HG03175 (cell line): Measurements from ENCODE around the gene TLCD3B.
"Not testable (repeated sequence)": the region's sequence is repeated elsewhere in the genome, so short reads cannot be mapped to it uniquely, and the experiment has no call there.

ENCODE experiments used
- ATAC-seq: cut with Tn5 transposase; IDR thresholded peaks from one replicate; pipeline ENCODE4 v1.9.1; 2021; ENCODE audit warnings: mild to moderate bottlenecking, moderate library complexity; ENCODE audit not compliant: unreplicated experiment

The TLCD3B gene

DNA sequence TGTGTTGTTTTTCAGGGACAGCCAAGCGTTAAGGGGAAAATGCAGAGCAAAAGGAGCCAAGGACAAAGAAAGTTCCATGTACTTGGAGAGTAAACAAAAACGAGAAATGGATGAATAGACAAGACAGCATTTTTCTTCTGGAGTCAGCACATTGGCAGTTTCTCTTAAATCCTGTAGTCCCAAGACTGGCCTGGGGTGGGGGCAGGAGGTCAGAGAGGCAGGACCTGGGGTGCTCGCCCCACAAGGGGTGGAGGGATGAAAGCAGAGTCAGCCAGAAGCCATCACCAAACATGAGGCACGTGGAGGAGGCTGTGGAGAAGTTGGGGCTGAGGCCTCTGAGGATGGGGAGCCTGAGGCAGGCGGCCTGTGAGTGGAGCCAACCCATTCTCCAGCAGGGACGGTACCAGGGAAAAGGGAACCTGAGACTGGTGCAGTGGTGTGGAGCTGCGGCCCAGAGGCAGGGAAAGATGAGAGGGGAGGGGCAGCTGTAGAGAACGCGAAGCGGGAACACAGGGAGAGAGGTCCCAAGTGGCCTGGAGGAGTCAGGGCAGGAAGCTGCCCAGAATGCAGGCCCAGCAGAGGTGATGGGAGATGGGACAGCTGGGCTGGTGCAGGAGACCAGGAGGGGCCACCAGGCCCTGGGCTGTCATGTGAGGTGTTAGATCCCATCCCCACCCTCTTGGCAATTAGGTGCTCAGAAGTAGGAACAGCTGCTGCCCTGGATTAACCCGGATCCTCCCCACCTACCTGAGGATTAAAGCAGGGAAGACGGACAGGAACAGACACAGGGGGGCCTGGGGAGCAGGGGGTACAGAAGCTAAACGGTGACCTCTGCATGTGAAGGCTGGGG is 3.3 kb downstream of the TLCD3B start:
- ATAC-seq = no peak

DNA sequence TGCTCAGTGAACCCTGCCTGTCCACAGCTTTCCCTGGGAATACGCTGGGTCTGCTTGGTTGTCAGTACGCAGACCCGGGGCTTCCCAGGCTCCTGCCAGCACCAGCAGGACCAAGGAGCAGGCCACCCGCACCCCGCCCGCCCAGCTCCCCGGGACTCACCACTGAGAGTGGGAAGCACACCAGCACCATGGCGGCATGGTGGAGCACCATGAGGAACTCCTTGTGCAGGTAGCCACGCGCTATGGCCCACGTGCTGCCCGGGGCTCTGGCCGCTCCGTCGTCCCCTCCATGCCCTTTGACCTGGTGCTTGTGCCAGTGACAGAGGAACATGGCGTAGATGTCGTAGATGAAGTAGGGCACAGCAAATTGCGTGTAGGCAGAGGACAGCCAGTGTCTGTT is 4.6 kb downstream of the TLCD3B start:
- no peak for ATAC-seq

DNA sequence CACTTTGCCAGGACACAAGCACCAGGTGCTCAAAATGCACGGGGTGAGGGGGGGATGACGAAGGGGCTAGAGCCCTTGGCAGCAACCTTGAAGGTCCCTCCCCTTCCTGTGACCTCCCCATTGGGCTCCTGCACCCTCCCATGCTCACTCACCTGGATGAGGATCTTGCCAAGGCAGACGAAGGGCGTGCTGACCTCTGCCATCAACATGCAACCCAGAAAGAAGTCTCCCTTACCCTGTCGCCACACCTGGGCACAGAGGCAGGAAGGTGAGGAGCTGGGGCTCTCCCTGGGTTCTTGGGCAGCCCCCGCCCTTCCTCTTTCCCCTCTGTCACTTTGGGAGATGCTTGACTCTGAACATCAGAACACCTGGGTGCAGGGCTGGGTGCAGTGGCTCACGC is 5.5 kb downstream of the TLCD3B start:
- no peak for ATAC-seq

DNA sequence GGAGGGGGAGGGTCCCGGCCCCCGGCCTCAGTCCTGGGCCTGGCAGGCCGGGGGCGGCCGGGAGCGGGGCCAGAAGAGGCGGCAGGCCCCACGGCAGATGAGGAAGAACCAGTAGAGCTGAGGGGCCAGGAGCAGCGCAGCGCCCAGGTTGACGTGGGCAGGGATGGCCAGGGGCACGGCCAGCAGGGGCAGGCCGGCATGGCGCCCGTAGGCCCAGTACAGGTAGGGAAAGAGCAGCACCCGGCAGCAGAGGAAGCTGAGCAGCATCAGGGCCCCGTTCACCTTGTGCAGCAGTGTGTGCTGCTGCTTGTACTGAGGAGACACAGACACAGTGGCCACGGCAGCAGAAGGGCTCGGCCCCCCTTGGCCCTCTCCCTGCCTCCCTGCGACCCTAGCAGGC is 5.9 kb downstream of the TLCD3B start:
- ATAC-seq = no peak

DNA sequence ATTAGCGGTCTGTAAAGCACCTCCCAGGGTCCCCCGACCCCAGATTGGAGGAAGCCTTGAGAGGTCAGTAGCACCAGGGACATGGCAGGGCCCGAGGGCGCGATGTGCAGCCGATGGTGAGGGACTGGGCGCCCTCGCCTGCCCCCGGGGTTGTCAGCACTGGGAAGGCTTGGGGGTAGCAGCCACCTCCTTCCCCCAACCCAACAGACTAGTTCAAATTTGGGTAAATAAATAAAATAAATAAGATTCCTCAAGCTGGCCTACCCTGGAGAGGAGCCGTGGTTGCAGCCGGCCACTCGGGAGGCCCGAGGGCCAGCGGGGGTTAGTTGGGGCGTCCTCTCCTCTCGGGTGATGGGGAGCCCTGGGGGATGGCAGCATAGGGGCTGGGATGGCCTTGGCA is 6.6 kb downstream of the TLCD3B start:
- ATAC-seq = no peak

DNA sequence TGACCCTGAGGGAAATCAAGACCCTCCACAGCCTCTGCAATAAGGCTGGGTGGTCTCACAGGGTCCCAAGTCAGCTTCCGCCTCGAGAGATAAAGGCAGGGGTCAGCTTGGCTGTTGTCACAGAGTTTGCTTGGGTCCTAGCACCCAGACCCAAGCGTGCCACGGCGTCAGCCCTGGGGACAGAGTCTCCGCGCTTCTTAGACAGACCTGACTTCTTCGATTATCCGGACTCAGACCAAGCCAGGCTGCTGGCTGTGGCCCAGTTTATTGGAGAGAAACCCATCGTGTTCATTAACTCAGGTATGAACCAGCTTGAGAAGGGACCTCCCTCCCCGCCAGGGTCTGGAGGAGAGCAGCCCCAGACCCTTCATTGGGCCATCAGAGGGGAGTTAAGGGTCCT is 7.5 kb downstream of the TLCD3B start:
- ATAC-seq = no peak

DNA sequence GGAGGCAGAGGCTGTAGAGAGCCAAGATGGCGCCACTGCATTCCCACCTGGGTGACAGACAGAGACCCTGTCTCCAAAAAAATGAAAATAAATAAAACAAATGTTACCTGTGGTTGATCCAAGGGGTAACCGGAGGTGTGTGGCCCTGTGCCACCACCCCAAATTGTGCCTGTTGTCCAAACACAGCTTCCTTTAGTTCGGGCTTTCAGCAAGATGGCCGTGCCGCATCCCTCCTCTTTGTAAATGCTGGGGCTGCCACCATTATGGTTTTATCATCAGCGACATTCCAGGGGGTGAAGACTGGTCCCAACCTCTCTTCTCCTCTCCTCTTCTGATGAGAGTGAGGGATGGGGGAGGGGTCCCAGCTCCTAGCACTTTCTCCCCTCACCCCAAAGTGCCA is 8.2 kb downstream of the TLCD3B start, which contains the start of gene C16orf92:
Gene C16orf92, plus strand, starts transcription at position 312 of the 400 bp plus-strand sequence. CDS start 143 bp downstream, outside the sequence.
- ATAC-seq = no peak

DNA sequence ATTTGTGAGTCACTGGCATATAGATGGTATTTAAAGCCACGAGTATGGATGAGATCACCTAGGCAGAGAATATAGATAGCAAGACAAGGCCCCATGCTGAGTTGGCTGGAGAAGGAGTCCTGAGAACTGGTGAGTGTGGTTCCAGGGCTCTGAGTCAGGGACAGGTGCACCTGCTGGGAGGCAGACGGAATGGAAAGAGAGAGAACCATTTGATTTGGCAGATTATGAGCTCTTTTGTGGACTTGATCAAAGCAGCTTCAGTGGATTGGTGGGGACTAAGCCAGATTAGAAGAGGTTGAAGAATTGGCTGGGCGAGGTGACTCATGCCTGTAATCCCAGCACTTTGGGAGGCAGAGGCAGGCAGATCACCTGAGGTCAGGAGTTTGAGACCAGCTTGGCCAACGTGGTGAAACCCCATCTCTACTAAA is 12.3 kb downstream of the TLCD3B start:
- ATAC-seq = no peak

DNA sequence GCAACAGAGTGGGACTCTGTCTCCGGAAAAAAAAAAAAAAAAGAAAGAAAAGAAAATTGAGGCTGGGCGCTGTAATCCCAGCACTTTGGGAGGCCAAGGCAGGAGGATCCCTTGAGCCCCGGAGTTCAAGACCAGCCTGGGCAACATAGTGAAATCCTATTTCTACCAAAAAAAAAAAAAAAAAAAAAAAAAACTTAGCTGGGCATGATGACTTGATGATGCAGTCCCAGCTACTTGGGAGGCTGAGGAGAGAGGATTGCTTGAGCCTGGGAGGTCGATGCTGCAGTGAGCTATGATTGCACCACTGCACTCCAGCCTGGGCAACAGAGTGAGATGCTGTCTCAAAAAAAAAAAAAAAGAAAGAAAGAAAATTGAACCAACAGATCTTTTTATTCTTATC is 13.1 kb downstream of the TLCD3B start:
- not testable (repeated sequence) for ATAC-seq

DNA sequence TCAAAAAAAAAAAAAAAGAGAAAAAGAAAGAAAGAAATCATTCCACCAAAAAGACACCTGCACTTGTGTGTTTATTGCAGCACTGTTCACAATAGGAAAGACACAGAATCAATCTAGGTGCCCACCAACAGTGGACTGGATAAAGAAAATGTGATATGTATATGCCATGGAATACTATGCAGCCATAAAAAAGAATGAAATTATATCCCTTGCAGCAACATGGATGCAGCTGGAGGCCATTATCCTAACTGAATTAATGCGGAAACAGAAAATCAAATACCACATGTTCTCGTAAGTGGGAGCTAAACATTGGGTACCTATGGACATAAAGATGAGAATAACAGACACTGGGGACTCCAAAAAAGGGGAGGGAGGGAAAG is 13.8 kb downstream of the TLCD3B start:
- no peak for ATAC-seq

DNA sequence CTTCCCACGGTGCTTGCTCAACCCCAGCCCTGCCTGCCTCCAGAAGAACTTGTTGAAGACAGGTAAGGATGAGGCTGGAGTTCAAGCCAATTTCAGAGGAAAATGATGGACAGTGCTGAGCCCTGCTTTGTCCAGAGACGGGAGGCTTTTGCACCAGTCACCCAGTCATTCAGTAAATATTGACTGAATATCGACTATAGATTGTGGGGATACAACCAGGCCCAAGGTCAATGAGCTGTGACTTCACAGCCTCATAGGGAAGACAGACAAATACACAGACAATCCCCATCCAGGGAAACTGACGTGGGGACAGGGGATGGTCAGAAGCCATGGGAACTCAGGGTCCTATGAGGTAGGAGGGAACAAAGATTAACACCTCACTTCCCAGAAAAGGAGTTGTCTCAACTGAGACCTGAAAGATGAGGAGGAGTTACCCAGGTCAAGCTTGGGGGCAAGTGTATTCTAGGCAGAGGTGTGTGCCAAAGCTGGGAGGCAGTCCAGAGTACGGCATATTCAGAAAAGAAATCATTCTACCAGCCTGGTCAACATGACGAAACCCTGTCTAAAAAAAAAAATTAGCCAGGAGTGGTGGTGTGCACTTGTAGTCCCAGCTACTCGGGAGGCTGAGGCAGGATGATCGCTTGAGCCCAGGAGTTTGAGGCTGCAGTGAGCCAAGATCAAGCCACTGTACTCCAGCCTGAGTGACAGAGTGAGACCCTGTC is 14.4 kb downstream of the TLCD3B start:
- no peak for ATAC-seq

DNA sequence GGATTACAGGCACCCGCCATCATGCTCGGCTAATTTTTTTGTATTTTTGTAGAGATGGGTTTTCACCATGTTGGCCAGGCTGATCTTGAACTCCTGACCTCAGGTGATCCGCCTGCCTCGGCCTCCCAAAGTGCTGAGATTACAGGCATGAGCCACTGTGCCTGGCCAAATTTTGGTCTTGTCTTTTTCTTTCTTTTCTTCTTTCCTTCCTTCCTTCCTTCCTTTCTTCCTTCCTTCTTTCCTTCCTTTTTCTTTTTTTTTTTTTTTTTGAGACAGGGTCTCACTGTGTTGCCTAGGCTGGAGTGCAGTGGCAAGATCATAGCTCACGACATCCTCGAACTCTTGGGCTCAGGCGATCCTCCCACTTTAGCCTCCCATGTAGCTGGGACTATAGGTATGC is 15.6 kb downstream of the TLCD3B start:
- ATAC-seq = not testable (repeated sequence)

DNA sequence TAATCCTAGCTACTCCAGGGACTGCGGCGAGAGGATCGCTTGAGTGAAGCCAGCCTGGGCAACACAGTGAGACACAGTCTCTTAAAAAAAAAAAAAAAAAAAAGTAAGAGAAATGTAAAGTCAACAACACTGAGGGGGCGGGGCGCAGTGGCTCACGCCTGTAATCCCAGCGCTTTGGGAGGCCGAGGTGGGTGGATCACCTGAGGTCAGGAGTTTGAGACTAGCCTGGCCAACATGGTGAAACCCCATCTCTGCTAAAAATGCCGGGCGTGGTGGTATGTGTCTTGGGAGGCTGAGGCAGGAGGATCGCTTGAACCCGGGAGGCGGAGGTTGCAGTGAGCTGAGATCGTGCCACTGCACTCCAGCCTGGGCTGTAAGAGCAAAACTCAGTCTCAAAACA is 18.5 kb downstream of the TLCD3B start:
- ATAC-seq = not testable (repeated sequence)

DNA sequence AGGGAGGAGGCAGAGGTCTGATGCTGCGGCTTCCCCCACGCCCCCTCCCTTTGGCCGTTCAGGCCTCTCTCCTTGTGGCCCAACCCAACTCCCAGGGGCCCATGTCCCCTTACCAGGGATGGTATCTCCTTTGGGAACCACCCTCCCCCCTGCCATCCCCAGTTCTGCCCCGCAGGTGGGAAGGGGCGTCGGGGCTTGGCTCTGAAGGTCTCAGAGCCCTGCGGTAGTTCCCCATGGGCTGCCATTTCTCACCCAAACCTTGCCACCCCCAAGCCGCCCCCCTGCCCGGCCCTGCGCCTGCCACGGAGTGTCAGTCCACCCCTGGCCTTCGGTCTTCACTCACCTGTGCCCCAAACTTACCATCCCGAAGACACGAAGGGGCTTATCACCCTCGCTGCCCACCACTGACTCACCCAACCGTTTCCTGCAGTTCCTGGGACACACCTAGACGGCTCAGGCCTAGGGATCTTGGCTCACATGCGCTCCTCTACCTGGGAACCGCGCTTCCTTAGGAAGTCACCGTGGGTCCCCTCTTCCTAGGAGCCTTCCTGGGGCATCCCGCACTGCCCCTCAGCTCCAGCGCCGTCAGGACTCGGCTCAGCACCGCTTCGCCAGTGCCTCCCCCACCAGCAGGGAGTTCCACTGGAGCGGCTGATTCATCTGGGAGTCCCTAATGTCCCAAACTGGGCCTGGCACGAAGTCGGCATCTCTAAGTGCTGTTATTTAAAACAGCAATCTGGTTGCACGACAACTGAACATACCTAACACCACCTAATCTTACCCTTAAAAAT is 19.2 kb downstream of the TLCD3B start:
- no peak for ATAC-seq

DNA sequence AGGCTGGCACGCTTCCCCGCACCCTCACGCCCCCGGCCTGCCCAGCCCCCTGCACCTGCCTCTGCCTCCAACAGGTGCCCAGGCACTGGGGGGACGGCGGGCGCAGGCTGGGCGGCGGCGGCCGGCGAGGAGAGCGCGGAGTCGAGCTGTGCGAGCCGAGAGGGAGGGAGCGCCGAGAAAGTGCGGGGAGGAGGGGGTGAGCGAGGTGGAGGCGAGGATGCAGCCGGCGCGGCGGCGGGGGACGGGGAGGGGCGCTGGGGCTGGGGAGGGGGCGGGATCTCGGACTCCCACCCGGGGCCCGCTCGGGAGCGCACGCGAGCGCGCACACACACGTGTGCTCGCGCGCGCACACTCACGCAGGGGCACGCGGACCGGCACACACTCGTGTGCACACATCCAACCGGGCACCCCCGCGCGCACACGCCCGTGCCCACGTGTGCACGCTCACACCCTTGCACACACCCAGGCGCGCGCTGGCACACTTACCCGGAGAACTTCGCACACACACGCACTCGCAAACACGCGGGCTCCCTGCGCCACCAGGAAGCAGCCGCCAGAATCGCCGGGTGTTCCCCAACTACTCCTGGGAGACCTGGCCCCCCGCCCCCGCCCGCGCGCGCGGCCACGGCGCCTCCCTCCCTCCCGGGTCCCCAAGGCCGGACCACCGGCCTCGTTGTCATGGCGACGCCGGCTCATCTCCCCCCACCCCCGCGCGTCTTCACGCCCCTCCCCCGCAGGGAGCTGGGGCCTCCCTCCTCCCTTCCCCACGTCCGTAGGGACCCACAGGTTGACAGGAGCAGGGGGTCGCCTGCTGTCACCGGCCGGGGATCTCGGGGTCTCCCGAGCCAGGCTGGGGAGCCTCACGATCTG is 20.0 kb downstream of the TLCD3B start, which contains the start of gene DOC2A:
Gene DOC2A, minus strand, starts transcription at position 184 of the 870 bp plus-strand sequence. CDS start 805 bp downstream, outside the sequence.
- no peak for ATAC-seq

DNA sequence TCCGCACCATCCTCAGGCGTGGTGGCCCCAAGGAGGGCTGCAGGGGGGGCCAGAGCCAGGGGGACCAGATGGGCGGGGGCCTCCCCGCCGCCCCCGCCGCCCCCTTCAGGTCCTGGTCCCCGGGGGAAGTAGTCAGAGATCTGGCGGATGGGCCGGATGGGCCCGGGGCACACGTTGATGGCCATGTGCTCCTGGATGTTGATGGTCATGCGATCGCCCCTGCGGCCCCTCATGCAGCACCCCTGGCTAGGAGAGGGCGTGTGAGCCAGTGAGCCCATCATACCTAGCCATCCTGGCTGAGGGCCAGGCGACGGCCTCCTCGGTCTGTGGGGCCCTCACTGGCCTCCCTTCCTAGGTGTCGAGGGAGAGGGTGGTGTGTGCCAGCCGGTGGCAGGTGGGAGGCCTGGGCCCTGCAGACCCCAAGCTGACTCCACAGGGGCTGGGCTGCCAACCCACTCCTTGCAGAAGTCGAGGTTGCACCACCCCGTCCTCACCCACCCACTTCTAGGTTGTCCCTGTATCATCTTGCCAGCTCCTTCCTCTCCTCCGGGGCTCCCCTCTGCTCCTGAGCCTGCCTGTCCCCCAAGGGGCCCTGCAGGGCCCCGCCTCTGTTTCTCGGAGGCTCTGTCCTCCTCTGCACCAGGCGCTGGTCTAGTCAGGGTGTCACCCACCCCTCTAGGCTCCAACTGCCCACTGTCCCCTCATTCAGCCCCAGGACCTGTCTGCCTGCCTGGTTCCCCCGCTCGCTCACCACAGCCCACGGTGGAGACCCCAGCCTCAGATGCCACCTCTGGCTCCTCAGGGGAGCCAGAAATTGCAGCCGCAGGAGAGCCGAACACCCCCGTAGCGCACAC is 20.9 kb downstream of the TLCD3B start:
- ATAC-seq = no peak

DNA sequence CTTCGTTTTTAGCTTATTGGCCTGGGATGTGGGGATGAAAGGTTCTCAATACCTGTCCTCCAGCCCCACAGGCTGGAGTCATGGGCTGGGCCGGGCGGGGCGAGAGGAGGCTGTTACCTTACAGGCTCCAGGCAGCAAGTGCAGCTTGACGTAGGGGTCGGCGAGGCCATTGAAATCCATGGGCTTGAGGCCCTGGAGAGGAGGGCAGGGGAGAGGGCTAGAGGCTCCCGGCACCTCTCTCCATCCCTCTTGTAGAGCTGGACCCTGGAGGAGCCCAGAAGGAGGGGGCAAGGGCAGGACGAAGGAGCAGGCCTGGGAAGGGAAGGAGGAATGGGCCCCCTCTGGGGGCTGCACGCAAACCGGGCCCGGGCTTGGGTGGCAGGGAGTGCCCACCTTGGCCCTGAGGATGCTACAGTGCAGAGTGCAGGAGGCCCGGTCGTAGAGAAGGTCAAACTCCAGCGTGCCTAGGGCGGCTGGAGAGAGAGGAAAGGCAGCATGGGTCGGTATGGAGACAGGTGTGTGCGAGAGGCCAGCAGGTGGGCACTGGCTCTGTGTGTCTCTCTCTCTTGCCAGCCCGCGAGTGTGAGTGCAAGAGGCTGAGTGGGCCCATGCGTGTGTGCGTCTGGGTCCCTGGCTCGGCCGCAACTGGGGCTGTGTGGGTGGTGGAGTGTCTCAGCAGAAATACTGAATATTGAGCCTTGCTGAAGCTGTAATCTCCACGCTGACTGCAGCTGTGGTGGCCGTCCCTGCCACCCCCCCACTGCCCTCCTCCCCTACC is 21.8 kb downstream of the TLCD3B start:
- ATAC-seq = no peak

DNA sequence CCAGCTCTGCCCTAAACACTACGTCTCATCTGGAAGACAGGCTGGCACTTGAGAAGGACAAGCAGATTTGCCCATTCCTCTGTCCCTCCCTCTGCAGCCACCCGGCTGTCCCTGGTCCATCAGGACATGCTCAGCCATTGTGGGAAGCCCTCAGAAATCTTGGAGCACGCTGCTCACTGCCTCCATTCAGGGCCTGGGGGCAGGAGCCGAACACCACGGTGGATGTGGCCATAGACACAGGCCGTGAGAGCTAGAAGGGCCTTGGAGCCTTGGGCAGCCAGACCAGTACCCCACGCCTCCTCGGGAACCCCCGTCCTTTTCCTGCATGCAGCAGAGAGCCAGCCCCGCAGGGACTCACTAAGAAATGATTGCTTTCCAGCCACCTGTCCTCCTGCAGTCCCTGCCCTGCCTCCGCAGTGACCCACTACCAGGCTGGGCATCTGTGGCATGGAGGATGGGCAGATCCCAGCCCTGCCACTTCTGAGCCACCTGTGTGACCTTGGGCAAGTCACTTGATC is 23.6 kb downstream of the TLCD3B start:
- no peak for ATAC-seq
